ENCODE results near the gene PTPRD. TPM values are rescaled to one million over a fixed set of nuclear protein-coding genes. Genes with fewer than 3 reads are reported as not detected.

Gene PTPRD
- total RNA-seq, 1 donor from 2014 or later, result 532 TPM

DNA sequence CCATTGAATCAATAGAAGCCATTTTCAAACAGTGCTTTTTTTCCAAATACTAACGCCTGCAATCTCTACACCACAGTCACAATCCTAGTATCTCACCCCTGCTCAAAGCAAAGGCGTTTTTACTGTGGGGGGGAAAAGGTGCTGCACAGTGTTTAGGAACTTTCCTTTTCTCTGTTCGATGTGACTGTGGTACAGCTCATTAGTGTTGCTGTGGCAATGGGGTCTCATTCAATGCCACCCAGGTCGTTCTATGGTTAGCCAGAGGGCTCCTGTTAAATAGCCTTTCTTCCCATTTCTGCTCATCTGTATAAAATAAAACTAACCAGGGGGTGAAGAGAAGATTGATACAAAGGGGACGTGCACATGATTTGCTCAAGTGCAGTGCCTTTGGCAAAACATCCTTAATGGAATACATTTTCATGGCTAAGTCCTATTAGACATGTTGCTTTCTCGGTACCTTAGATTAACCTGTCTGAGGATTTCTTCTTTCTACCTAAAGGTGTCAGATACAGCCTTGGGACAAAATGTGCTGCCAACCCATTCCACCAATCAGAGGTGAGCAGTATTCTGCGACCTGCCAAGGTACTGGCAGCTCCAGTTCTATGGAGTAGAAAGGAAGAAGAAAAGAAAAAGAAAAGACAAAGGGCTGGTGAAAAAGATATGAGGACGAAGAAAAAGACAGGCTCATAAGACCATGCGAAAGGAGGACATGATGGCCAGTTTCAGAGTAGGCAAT, 2161.8 kb downstream of the PTPRD start:
- H3K27me3 Mint-ChIP-seq (ENCODE audit: unreplicated experiment), result peaks cover 2% of the 10 kb centered on the region
- no peak for DNase-seq
- no peaks in the 10 kb centered on the region for H3K36me3 Mint-ChIP-seq (ENCODE audit: unreplicated experiment)
- no peaks in the 10 kb centered on the region for H3K4me1 Mint-ChIP-seq (ENCODE audit: low read depth, unreplicated experiment)
- no peak overlapping the region for H3K27ac Mint-ChIP-seq (ENCODE audit: unreplicated experiment)
- no peak overlapping the region for H3K4me3 Mint-ChIP-seq (ENCODE audit: unreplicated experiment)
- H3K9me3 Mint-ChIP-seq (ENCODE audit: unreplicated experiment), result peaks cover 4% of the 10 kb centered on the region
- TF ChIP-seq, protein P1, sequence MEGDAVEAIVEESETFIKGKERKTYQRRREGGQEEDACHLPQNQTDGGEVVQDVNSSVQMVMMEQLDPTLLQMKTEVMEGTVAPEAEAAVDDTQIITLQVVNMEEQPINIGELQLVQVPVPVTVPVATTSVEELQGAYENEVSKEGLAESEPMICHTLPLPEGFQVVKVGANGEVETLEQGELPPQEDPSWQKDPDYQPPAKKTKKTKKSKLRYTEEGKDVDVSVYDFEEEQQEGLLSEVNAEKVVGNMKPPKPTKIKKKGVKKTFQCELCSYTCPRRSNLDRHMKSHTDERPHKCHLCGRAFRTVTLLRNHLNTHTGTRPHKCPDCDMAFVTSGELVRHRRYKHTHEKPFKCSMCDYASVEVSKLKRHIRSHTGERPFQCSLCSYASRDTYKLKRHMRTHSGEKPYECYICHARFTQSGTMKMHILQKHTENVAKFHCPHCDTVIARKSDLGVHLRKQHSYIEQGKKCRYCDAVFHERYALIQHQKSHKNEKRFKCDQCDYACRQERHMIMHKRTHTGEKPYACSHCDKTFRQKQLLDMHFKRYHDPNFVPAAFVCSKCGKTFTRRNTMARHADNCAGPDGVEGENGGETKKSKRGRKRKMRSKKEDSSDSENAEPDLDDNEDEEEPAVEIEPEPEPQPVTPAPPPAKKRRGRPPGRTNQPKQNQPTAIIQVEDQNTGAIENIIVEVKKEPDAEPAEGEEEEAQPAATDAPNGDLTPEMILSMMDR (IDR thresholded peaks at IDR 0.05; ENCODE audit: partially characterized antibody, unreplicated experiment), result no peak

DNA sequence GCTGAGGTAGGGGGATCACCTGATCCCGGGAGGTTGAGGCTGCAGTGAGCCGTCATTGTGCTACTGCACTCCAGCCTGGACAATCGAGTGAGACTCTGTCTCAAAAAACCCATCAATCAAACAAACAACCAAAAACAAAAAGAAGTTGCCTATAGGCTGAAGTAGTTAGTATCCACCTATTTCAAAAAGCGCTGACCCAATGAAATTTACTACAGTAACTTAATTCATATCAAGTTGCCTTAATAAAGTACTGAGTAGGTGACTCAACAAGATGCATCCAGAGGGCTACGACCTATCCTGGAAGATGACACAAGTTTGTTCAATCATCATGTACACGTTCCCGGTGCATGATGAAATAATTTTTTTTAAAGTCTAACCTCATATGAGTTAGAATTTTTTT, 2164.6 kb downstream of the PTPRD start:
- no peaks in the 10 kb centered on the region for H3K27me3 Mint-ChIP-seq (ENCODE audit: unreplicated experiment)
- H3K9me3 Mint-ChIP-seq (ENCODE audit: unreplicated experiment), result peaks cover 4% of the 10 kb centered on the region
- H3K4me1 Mint-ChIP-seq (ENCODE audit: low read depth, unreplicated experiment), result no peaks in the 10 kb centered on the region
- DNase-seq, result no peak
- H3K36me3 Mint-ChIP-seq (ENCODE audit: unreplicated experiment), result no peaks in the 10 kb centered on the region
- no peak overlapping the region for H3K27ac Mint-ChIP-seq (ENCODE audit: unreplicated experiment)
- no peak overlapping the region for H3K4me3 Mint-ChIP-seq (ENCODE audit: unreplicated experiment)
- TF ChIP-seq, protein P1 (IDR thresholded peaks at IDR 0.05; ENCODE audit: partially characterized antibody, unreplicated experiment), result no peak

DNA sequence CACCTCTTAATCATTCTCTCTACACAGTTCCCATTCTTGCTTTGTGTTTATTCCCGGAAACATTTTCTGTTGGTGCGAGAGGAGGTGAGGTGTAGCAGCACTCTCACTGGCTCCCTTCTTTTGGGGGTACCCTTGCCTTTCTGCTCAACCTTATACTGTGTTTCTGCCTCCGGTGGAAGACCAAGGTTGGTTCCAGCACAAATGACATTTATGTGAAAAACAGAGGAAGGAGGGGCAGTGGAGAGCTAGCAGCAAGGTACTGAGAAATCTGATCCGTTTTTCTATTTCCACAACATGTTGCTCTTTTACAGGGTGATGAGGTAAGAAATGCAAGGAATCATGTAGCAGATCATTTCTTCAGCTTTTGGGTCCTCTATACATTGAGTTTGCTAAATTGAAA, 2165.2 kb downstream of the PTPRD start:
- TF ChIP-seq, protein P1 (IDR thresholded peaks at IDR 0.05; ENCODE audit: partially characterized antibody, unreplicated experiment), result no peak
- Mint-ChIP-seq H3K27ac (ENCODE audit: unreplicated experiment) (no peak overlapping the region), H3K4me3 (ENCODE audit: unreplicated experiment) (no peak overlapping the region), H3K36me3 (ENCODE audit: unreplicated experiment) (no peaks in the 10 kb centered on the region), H3K4me1 (ENCODE audit: low read depth, unreplicated experiment) (no peaks in the 10 kb centered on the region), H3K9me3 (ENCODE audit: unreplicated experiment) (peaks cover 3% of the 10 kb centered on the region), H3K27me3 (ENCODE audit: unreplicated experiment) (no peaks in the 10 kb centered on the region)
- no peak for DNase-seq

DNA sequence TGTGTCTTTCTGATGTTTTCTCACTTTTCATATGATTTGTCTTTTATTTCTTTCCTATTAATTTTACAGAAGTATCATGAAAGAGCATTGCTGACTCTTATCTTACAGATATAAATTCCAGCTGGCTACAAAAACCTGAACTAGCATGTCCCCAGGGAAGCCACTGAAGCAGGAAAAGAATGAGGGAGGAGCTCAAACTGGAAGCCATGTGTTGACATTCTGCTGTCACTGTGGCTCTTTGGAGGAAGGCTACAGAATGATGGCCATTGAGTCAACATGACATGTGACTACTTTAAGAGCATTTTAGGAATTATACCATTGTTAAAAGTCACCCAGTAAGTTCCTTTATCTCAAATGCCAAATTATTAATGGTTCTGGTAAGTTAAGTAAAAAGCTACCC, 2174.9 kb downstream of the PTPRD start:
- no peaks in the 10 kb centered on the region for H3K27me3 Mint-ChIP-seq (ENCODE audit: unreplicated experiment)
- DNase-seq, result no peak
- H3K36me3 Mint-ChIP-seq (ENCODE audit: unreplicated experiment), result no peaks in the 10 kb centered on the region
- peaks cover 4% of the 10 kb centered on the region for H3K9me3 Mint-ChIP-seq (ENCODE audit: unreplicated experiment)
- TF ChIP-seq, protein P1 (IDR thresholded peaks at IDR 0.05; ENCODE audit: partially characterized antibody, unreplicated experiment), result no peak
- H3K27ac Mint-ChIP-seq (ENCODE audit: unreplicated experiment), result no peak overlapping the region
- peaks cover 10% of the 10 kb centered on the region for H3K4me1 Mint-ChIP-seq (ENCODE audit: low read depth, unreplicated experiment)
- H3K4me3 Mint-ChIP-seq (ENCODE audit: unreplicated experiment), result no peak overlapping the region

DNA sequence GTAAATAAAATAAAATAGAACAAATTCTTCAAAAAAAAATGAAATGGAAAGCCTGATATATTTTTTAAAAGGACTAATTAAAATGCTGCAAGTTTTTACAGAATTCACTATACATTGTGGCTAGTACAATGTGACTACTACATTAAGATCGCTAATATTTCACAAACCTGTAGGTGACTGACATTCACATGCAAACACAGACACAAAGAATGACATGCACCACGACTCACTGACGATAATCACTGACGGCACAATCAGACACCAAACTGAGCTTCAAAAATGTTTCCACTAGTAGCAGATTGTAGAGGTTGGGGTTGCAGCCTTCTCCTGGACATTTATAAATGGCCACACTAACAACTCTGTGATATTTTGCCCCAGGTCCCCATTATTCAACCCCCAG, 2175.5 kb downstream of the PTPRD start:
- peaks cover 10% of the 10 kb centered on the region for H3K4me1 Mint-ChIP-seq (ENCODE audit: low read depth, unreplicated experiment)
- no peaks in the 10 kb centered on the region for H3K27me3 Mint-ChIP-seq (ENCODE audit: unreplicated experiment)
- no peak for DNase-seq
- no peak overlapping the region for H3K27ac Mint-ChIP-seq (ENCODE audit: unreplicated experiment)
- no peak overlapping the region for H3K4me3 Mint-ChIP-seq (ENCODE audit: unreplicated experiment)
- peaks cover 4% of the 10 kb centered on the region for H3K9me3 Mint-ChIP-seq (ENCODE audit: unreplicated experiment)
- no peaks in the 10 kb centered on the region for H3K36me3 Mint-ChIP-seq (ENCODE audit: unreplicated experiment)
- TF ChIP-seq, protein P1 (IDR thresholded peaks at IDR 0.05; ENCODE audit: partially characterized antibody, unreplicated experiment), result no peak
